H9 (cell line): ENCODE measurements around the gene HLA-E. TPM values are rescaled to one million over a fixed set of nuclear protein-coding genes. Genes with fewer than 3 reads are reported as not detected.

Source experiments
- DNase-seq: peaks from one replicate; pipeline ENCODE4 v3.0.0-alpha.2; 2017
- H2AFZ ChIP-seq: one replicate; pipeline ENCODE4 v1.6.1; 2013; ENCODE audit warnings: mild to moderate bottlenecking, low read length, control low read depth, moderate library complexity
- H2AK5ac ChIP-seq: 2 replicates; pipeline ENCODE4 v1.6.1; 2013; ENCODE audit warnings: low read length, control low read depth, mixed read lengths; ENCODE audit not compliant: insufficient read length
- H2BK120ac ChIP-seq: one replicate; pipeline ENCODE4 v1.6.1; 2013; ENCODE audit warnings: low read depth, mild to moderate bottlenecking, low read length, control low read depth, inconsistent platforms; ENCODE audit not compliant: poor library complexity, severe bottlenecking
- H2BK12ac ChIP-seq: 2 replicates; pipeline ENCODE4 v1.6.1; 2013; ENCODE audit warnings: low read length, control low read depth, mixed read lengths, low read depth; ENCODE audit not compliant: insufficient read length
- H2BK15ac ChIP-seq: 2 replicates; pipeline ENCODE4 v1.6.1; 2013; ENCODE audit warnings: low read depth, low read length, control low read depth
- H2BK20ac ChIP-seq: one replicate; pipeline ENCODE4 v1.6.1; 2013; ENCODE audit warnings: low read depth, mild to moderate bottlenecking, low read length, control low read depth, inconsistent platforms; ENCODE audit not compliant: poor library complexity, severe bottlenecking
- H2BK5ac ChIP-seq: 2 replicates; pipeline ENCODE4 v1.6.1; 2013; ENCODE audit warnings: low read length, control low read depth, mixed read lengths; ENCODE audit not compliant: insufficient read length
- H3K14ac ChIP-seq: 2 replicates; pipeline ENCODE4 v1.6.1; 2013; ENCODE audit warnings: low read length, control low read depth; ENCODE audit not compliant: insufficient read depth
- H3K18ac ChIP-seq: 2 replicates; pipeline ENCODE4 v1.6.1; 2013; ENCODE audit warnings: low read depth, mild to moderate bottlenecking, mixed read lengths, low read length, control low read depth; ENCODE audit not compliant: insufficient read length
- H3K23ac ChIP-seq: 2 replicates; pipeline ENCODE4 v1.6.1; 2013; ENCODE audit warnings: low read length, control low read depth, mixed read lengths, low read depth; ENCODE audit not compliant: insufficient read length
- H3K23me2 ChIP-seq: 2 replicates; pipeline ENCODE4 v1.6.1; 2013; ENCODE audit warnings: low read depth, mild to moderate bottlenecking, mixed read lengths, low read length, control low read depth; ENCODE audit not compliant: insufficient read length, poor library complexity, severe bottlenecking
- H3K27ac ChIP-seq: 2 replicates; pipeline ENCODE4 v1.5.1; 2013; ENCODE audit warnings: low read length, control low read depth, mixed read lengths, low read depth; ENCODE audit not compliant: insufficient read length
- H3K27me3 ChIP-seq: 2 replicates; pipeline ENCODE4 v1.6.1; 2013; ENCODE audit warnings: low read length, control low read depth, inconsistent platforms; ENCODE audit not compliant: insufficient read depth
- H3K4ac ChIP-seq: 2 replicates; pipeline ENCODE4 v1.6.1; 2013; ENCODE audit warnings: low read depth, mild to moderate bottlenecking, control low read depth, inconsistent platforms, low read length, moderate library complexity
- H3K4me1 ChIP-seq: 2 replicates; pipeline ENCODE4 v1.6.1; 2013; ENCODE audit warnings: low read length, control low read depth, inconsistent platforms; ENCODE audit not compliant: insufficient read depth
- H3K4me2 ChIP-seq: 2 replicates; pipeline ENCODE4 v1.6.1; 2013; ENCODE audit warnings: low read length, control low read depth, mixed read lengths; ENCODE audit not compliant: insufficient read length, insufficient read depth
- H3K56ac ChIP-seq: 2 replicates; pipeline ENCODE4 v1.6.1; 2013; ENCODE audit warnings: low read depth, mild to moderate bottlenecking, mixed read lengths, low read length, control low read depth; ENCODE audit not compliant: insufficient read length
- H3K79me1 ChIP-seq: 2 replicates; pipeline ENCODE4 v1.6.1; 2013; ENCODE audit warnings: low read depth, mild to moderate bottlenecking, moderate library complexity, low read length, control low read depth, inconsistent platforms; ENCODE audit not compliant: insufficient read depth, poor library complexity, severe bottlenecking
- H3K79me2 ChIP-seq: 2 replicates; pipeline ENCODE4 v1.6.1; 2013; ENCODE audit warnings: low read length, control low read depth, inconsistent platforms; ENCODE audit not compliant: insufficient read depth
- H3K9ac ChIP-seq: 2 replicates; pipeline ENCODE4 v1.6.1; 2013; ENCODE audit warnings: low read length, control low read depth, mixed read lengths; ENCODE audit not compliant: insufficient read length; ENCODE audit errors: extremely low read depth
- H3K9me3 ChIP-seq: one replicate; pipeline ENCODE4 v1.6.1; 2013; ENCODE audit warnings: low read depth, low read length, inconsistent platforms; ENCODE audit not compliant: control insufficient read depth
- H3T11ph ChIP-seq: one replicate; pipeline ENCODE4 v1.6.1; 2013; ENCODE audit warnings: mild to moderate bottlenecking, low read length, control low read depth, inconsistent platforms
- H4K20me1 ChIP-seq: one replicate; pipeline ENCODE4 v1.6.1; 2013; ENCODE audit not compliant: control insufficient read depth, insufficient read length, insufficient read depth
- H4K5ac ChIP-seq: 2 replicates; pipeline ENCODE4 v1.6.1; 2013; ENCODE audit warnings: low read depth, mild to moderate bottlenecking, mixed read lengths, low read length, control low read depth; ENCODE audit not compliant: insufficient read length
- H4K8ac ChIP-seq: replicated peaks from 2 replicates; pipeline ENCODE4 v1.6.1; 2013; ENCODE audit warnings: low read length, control low read depth, mixed read lengths, low read depth; ENCODE audit not compliant: insufficient read length
- H4K91ac ChIP-seq: 2 replicates; pipeline ENCODE4 v1.6.1; 2013; ENCODE audit warnings: low read depth, mild to moderate bottlenecking, moderate library complexity, mixed read lengths, low read length, control low read depth; ENCODE audit not compliant: insufficient read length
- H3K27ac Mint-ChIP-seq, 3 experiments: 2 replicates in 2 of 3; 3 replicates in 1 of 3; pipeline ENCODE4 v1.8.0; 2020 to 2021; ENCODE audit warnings: mixed read lengths in 3 of 3, mild to moderate bottlenecking in 1 of 3, moderate library complexity in 1 of 3
- H3K27me3 Mint-ChIP-seq: 2 replicates; pipeline ENCODE4 v1.8.0; 2021; ENCODE audit warnings: low read depth, mild to moderate bottlenecking, moderate library complexity, mixed read lengths
- H3K36me3 Mint-ChIP-seq, 3 experiments: 2 replicates in 2 of 3; 3 replicates in 1 of 3; pipeline ENCODE4 v1.8.0; 2020 to 2021; ENCODE audit warnings: low read depth in 3 of 3, mixed read lengths in 3 of 3; ENCODE audit not compliant: insufficient read depth in 1 of 3
- H3K4me1 Mint-ChIP-seq, 2 experiments: 2 replicates each; pipeline ENCODE4 v1.8.0; 2020; ENCODE audit warnings: mixed read lengths in 2 of 2
- H3K4me3 Mint-ChIP-seq, 2 experiments: 2 replicates in 1 of 2; 3 replicates in 1 of 2; pipeline ENCODE4 v1.8.0; 2020 to 2021; ENCODE audit warnings: mild to moderate bottlenecking in 2 of 2, mixed read lengths in 2 of 2, moderate library complexity in 1 of 2
- H3K9me3 Mint-ChIP-seq, 2 experiments: 2 replicates in 1 of 2; 3 replicates in 1 of 2; pipeline ENCODE4 v1.8.0; 2020; ENCODE audit warnings: mild to moderate bottlenecking in 2 of 2, mixed read lengths in 2 of 2, moderate library complexity in 1 of 2
- CTCF ChIP-seq: fragments of 200-600 bp; sonication (generic); conservative IDR thresholded peaks from 3 replicates; pipeline ENCODE4 v1.8.0; 2021; ENCODE audit warnings: antibody characterized with exemption, mild to moderate bottlenecking
- WGBS: extraction: QIAGEN DNeasy Blood & Tissue Kit; methylation state at CpG from one replicate; pipeline ENCODE4 v1.1.7; 2013; ENCODE audit warnings: missing lambda C conversion rate, low lambda C conversion rate, mixed read lengths; ENCODE audit not compliant: insufficient read length; ENCODE audit errors: extremely low coverage; 5-methylcytosine and 5-hydroxymethylcytosine counted together
- total RNA-seq: library from RNA; stranded (reverse); gene quantifications from 2 replicates; pipeline ENCODE4 v1.2.1, GENCODE V29; 2021

HLA-E gene
- total RNA-seq, 1 experiment from 2014 or later = 28.1 TPM

- no peak overlapping the region for H3K18ac ChIP-seq
- H3K4me2 ChIP-seq = no peak overlapping the region
- H3T11ph ChIP-seq = no peak overlapping the region
- no peak overlapping the region for H4K5ac ChIP-seq
- H3K27ac Mint-ChIP-seq = no peak overlapping the region; a peak in 2 of 7 replicates
- no peaks in the 10 kb centered on the region for H3K79me2 ChIP-seq
- H3K4ac ChIP-seq = no peak overlapping the region
- no peak overlapping the region for H2BK12ac ChIP-seq
- H2BK15ac ChIP-seq = no peak overlapping the region
- H3K27me3 Mint-ChIP-seq = peaks cover 4% of the 10 kb centered on the region
- no peak overlapping the region for H3K9ac ChIP-seq
- H3K27me3 ChIP-seq = no peaks in the 10 kb centered on the region; the same call in 1 of the 2 replicates
- DNase-seq = peak; percentile 78
- H3K23me2 ChIP-seq = peaks cover 5% of the 10 kb centered on the region
- peaks cover 7 to 13% of the 10 kb centered on the region in 2 experiments for H3K4me1 Mint-ChIP-seq
- H3K36me3 Mint-ChIP-seq = peaks cover 23 to 27% (median 26%) of the 10 kb centered on the region in 3 experiments; a peak in 6 of 7 replicates
- H3K4me3 Mint-ChIP-seq = peak overlapping the region in 1 of 2 experiments; percentile 7; a peak in 1 of 5 replicates
- no peaks in the 10 kb centered on the region; the same call in 1 of the 2 replicates for H3K4me1 ChIP-seq
- H3K9me3 Mint-ChIP-seq = peaks cover 5 to 6% of the 10 kb centered on the region in 2 experiments
- no peak overlapping the region for H4K8ac ChIP-seq
- no peaks in the 10 kb centered on the region for H4K20me1 ChIP-seq
- H3K9me3 ChIP-seq = no peaks in the 10 kb centered on the region
- H2AK5ac ChIP-seq = no peak overlapping the region
- H4K91ac ChIP-seq = no peak overlapping the region
- no peak overlapping the region for H2BK20ac ChIP-seq
- peak; percentile 73 for TF ChIP-seq CTCF
- H3K14ac ChIP-seq = no peak overlapping the region
- H3K27ac ChIP-seq = no peak overlapping the region
- no peak overlapping the region for H3K23ac ChIP-seq
- no peaks in the 10 kb centered on the region for H3K79me1 ChIP-seq
- H2AFZ ChIP-seq = no peak overlapping the region
- no peak overlapping the region for H2BK120ac ChIP-seq
- WGBS = no CpG with 5 or more reads among the region's 8 CpGs
- no peak overlapping the region for H2BK5ac ChIP-seq
- H3K56ac ChIP-seq = no peak overlapping the region
Measured at GRCh38 chr6:30493643-30494250, 4.4 kb downstream of the HLA-E start.
